Measurements from ENCODE around the gene MYL7. TPM values are rescaled to one million over a fixed set of nuclear protein-coding genes. Genes with fewer than 3 reads are reported as not detected.
A peak's percentile ranks its signal among the peaks of the same experiment; 100 is the strongest.

MYL7 gene
- polyA plus RNA-seq, 10 donors = 2.4 to 11.2 (median 5.4) TPM

- DNase-seq = peak in 1 of 3 donors; percentile 47
These were observed 10.1 kb upstream of the MYL7 start for GRCh38 chr7:44150966-44151941.

GRCh38 chr7:44150466-44150832, 9.3 kb upstream of the MYL7 start:
- DNase-seq = no peak

GRCh38 chr7:44149571-44150465, 8.7 kb upstream of the MYL7 start:
- DNase-seq = peak in 2 of 3 donors; percentile 51 to 92

- no peak for DNase-seq
These were observed 7.9 kb upstream of the MYL7 start for GRCh38 chr7:44148961-44149536.

- DNase-seq = no peak
These were observed 7.0 kb upstream of the MYL7 start for GRCh38 chr7:44148166-44148565.

- DNase-seq = peak in 2 of 3 donors; percentile 49 to 84
These were observed 6.2 kb upstream of the MYL7 start for GRCh38 chr7:44147026-44147991.

GRCh38 chr7:44145969-44146911, 5.1 kb upstream of the MYL7 start:
- peak in 2 of 3 donors; percentile 61 to 79 for DNase-seq

- peak in 1 of 3 donors; percentile 56 for DNase-seq
These were observed 4.4 kb upstream of the MYL7 start for GRCh38 chr7:44145479-44145968.

- DNase-seq = no peak
These were observed 3.9 kb upstream of the MYL7 start for GRCh38 chr7:44144968-44145478.

GRCh38 chr7:44144426-44144967, 3.4 kb upstream of the MYL7 start:
- no peak for DNase-seq

GRCh38 chr7:44143646-44144250, 2.6 kb upstream of the MYL7 start:
- peak in 1 of 3 donors; percentile 61 for DNase-seq

GRCh38 chr7:44142028-44142427, 896 bp upstream of the MYL7 start:
- no peak for DNase-seq

- DNase-seq = no peak
These were observed 791 bp downstream of the MYL7 start for GRCh38 chr7:44140341-44140740.

GRCh38 chr7:44139311-44140010, 1.7 kb downstream of the MYL7 start:
- no peak for DNase-seq

GRCh38 chr7:44138698-44139097, 2.4 kb downstream of the MYL7 start:
- DNase-seq = no peak

GRCh38 chr7:44136731-44137130, 4.4 kb downstream of the MYL7 start:
- no peak for DNase-seq

GRCh38 chr7:44134943-44135628, 6.0 kb downstream of the MYL7 start:
- no peak for DNase-seq
